PC-3 (cell line): Measurements from ENCODE around the gene ORM2.
"Not testable (repeated sequence)": the region's sequence is repeated elsewhere in the genome, so short reads cannot be mapped to it uniquely, and the experiment has no call there.

Experiments used
- CTCF ChIP-seq: fragments of 300-600 bp; sonication (generic); conservative IDR thresholded peaks from 2 replicates; pipeline ENCODE4 v1.5.1; 2017; ENCODE audit warnings: antibody characterized with exemption, low read depth, mild to moderate bottlenecking, low read length
- EZH2 ChIP-seq: fragments of 300-600 bp; sonication (generic); IDR thresholded peaks from one replicate; pipeline ENCODE4 v1.6.1; 2017; ENCODE audit warnings: antibody characterized with exemption, mild to moderate bottlenecking, low read length; ENCODE audit not compliant: unreplicated experiment

DNA sequence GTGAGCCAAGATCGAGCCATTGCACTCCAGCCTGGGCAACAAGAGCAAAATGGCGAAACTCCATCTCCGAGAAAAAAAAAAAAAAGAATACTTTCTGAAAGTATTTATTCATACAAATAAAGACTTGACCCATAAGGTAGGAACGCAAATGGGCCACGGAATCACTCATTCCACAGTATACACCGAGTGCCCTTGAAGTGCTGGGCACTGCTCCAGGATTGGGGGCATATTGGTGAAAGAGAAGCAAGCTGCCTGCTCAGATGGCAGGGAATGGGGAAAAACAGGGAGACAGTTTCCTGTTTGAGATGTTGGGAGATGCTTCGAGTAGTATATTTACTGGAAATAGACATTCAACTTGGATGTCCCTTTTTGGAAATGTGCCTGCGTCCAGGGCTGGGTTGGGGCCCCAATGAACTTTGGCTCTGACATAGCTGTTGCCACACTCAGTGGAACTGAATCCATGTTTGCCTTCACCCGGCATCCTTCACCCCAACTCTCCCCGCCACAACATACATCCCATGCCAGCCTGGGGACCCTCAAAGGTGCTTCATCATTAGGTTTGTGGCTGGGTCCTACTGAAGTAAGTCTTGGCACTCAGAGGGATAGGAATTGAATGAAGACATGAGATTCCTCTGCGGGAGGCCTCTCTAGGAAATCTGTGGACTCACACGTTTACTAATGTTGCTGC is 588 bp upstream of the ORM2 start:
- not testable (repeated sequence) for TF ChIP-seq CTCF, EZH2
